NCI-H774 (cell line): ENCODE data around the gene CDRT4.

Experiments
- DNase-seq: peaks from one replicate; lab custom pipeline; 2025; lab: John Stamatoyannopoulos, UW

The CDRT4 gene

DNA sequence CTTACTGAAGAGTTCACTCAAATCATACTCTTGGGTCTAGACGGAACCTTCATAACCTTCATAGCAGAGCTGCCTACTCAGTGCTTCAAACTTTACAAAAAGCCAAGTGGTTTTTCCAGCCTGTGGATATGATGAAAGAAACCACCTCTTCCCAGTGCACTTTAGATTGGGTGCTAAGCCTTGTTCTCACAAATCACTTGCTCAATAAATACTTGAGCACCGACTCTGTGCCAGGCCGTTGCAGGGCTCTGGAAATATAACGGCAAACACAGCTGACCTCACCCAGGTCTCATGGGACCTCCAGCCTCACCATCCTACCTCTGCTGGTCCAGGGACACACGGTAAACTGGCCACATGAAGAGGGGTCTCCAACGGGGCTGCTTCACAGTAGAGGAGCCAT is 35.7 kb downstream of the CDRT4 start:
- no peak for DNase-seq

DNA sequence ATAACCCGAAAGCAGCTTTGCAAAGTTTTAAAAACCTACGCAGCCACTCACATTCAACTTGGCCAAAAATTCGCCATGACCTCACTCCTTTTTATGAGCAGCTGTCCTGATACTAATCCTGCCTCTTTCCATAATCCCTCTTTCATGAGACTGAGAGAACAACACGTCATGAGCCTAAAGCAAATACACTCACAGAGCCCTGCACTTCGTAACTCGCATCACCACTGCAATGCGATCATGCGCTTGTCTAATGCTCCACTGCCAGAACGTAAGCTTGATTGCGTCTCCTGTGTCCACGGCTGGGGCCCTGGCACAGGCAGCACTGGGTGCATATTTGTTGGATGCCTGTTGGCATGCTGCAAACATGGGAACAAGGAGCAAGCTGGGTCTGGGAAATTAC is 36.2 kb downstream of the CDRT4 start:
- no peak for DNase-seq

DNA sequence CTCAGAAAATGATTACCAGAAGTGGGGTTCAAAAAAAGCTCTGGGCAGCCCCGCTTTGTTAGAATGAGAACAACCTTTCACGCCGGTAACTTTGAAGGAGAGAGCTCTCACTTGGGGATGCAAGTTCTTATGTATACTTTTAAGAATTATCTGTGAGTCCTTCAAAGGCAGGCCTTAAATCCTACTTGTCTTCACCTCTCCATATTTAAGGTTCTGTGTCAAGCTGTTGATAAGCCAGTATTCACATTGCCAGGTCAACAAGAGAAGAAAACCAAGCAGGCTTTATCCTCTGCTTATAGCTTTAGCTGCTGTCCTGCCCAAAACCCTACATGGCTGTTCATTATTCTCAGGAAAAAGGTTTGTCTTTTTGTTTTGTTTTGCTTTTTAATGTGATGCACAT is 42.9 kb downstream of the CDRT4 start:
- DNase-seq = no peak

DNA sequence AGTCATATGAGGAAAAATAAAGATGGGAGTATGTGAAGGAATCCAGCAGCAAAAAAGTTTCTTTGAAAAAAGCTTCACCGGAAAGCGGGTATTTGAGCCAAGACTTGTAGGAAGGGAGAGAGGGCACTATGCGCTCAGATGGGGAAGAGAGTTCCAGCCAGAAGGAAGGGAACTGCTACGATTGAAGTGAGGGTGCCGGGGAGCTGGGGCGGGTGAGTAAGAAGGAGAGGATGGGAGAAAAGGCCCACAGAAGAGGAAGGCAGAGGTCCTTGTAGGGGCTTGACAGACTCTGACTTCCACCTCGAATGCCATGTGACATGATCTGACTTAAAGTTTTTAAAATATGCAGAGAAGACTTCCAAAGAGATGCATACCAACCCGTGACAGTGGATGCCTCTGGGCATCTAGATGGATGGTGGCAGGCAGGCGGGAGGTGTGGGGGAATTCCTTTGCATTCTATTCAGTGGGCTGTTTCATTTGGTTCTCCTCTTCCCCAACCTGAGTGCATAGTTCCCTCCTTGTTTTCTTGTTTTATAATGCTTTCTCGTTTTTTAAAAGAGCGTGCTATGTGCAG is 44.9 kb downstream of the CDRT4 start:
- no peak for DNase-seq

DNA sequence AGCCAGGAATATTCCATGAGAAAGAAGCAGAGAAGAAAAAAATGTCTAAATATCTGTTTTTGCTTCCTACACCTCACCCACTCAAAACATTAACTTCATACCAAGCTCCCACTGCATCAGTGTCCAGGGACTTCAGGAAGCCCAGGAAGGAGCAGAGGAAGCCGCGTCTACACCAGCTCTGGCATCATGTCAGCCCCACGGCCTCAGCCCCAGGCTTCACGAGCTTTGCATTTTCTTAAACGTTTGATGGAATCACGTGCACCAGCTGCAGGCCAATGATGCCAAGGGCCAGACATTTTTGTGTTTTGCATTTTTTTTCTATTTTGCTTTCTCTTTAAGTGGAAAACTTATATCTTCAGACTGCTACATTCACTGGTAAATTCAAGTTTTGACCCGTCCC is 48.6 kb downstream of the CDRT4 start:
- DNase-seq = no peak

DNA sequence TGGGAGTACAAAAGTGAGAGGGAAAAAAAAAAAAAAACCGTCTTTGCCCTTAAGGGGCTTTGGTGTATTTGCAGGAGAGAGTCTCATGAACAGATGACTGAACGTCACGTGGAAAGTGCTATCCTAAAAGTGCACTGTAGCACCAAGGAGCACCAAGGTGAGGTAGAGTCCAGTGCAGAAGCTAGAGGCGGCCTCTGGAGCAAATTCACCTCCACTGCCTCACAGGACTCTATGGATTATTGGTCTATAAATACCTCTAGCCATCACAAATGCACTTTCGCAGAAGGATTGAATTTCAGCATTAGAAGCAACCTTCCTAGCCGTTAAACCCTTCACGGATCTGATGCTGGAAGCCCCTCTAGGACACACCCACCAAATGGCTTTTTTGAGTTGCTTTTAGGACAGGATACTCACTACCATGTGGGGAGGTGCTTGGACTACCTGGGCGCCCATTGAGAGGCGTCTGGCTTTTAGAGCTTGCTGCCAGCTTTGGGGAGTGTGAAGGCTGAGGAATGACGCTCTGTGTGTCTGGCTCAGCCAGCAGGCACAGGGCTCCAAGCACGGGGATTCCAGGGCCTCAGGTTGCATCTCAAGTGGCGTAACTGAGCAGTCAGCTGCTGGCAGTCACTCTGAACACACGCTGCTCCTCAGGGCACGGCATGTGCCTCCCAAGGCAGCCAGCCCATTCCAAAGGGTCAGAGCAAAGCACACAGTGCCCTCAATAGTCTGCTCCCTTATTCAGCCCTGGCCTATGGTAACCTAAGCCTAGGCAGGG is 52.7 kb downstream of the CDRT4 start:
- DNase-seq = no peak

DNA sequence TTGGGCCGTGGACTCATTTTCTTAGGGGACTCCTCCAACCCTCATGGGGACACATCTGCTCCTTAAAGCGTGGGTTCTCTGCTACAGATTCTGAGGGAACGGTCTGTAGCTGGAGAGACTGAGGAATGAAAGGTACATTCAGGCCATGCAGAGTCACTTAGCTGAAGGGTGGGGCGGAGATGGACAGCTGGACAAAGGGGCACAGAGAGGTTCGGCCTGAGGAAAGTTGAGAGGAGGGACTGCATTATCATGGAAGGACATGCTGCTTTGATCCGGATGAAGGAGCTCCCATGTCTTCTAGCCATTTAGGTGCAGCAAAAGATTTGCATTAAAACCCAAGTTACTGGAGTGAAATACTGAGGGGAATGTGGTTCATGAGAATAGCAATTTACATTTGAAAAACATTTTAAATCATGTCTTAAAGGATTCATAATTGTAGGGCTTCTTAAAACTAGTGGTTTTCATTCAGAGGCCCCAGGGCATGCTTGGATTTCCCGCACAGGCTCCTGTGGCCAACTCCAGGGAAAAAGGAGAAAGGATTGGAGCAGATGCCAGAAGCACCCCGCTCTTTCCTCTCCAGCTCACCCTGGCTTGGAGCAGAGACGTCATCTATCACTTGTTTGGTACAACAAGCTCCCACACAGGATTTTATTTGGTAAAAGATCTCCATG is 54.2 kb downstream of the CDRT4 start:
- DNase-seq = no peak

DNA sequence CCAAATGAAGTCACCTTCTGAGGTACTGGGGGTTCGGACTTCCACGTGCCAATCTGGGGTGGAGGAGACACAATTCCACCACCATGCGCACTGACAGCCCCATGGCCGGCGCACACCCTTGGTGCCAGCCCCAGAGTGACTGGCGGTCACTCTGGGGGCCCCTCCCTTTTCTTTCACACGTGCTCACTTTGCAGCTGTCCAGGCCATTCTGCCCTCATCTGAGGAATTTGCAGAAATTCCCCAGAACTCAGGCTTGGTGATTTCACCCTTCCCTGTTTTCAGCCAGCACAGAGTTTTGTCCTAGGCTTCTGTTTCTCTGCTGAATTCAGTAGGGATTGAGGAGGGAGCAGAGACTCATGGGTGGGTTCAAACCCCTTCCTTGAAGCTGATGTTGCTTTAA is 54.8 kb downstream of the CDRT4 start:
- no peak for DNase-seq

DNA sequence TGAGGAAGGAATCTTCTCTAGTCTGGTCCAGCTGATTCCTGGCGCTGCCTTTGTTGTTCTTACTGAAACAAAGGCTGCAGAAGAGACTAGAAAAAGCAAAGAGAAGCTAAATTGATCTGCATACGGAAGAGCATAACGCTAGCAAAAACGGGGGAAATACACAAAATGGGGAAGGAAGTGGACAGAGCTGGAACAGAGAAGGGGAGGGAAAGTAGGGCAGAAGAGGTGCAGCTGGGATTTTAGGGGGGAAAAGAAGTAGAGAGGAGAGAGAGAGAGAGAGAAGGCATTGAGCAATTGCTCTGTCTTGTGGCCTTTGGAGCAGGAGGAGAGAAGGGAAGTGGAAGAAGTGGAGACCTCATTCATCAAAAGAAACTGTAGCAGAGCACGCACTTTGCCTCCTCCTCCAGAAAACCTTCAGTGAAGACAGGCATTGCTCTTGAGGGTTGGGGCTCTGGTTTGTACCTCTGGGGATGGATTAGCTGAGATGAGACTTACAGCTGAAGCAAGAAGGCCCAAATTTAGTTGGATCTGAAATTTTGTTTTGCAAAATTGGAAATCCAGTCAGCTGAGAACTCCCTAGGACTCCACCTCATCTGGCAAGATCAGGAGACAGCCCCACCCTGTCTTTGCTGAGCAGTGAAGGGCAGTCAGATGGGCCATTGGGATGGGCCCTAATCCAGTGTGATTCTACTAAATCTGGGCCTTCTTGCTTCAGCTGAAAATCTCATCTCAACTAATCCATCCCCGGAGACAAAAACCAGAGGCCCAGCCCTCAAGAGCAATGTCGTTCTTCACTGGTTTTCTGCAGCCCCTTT is 55.8 kb downstream of the CDRT4 start:
- no peak for DNase-seq

DNA sequence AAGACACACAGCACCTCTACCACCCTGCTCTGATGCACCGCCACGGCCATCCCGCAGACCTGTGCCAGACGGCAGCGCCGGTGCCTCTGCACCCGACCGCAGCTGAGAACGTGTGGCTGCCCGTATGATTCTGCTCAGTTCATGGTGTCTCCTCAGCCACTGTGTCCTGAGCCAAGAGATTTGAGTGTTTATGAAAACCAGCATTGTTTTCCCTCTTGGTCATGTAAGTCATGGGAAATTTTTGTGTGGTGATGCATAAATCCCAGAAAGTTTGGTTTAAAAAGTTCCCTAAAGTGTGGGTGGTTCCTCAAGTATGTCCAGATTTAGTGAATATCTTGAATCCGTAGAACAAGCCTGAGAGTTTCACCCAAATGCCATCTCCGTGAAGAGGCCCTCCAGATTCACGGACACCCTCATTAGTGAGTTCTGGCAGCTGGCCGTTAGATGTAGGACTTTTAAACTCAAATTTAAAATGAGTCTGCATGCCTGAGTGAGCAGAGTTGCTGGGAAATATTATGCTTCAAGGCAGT is 57.6 kb downstream of the CDRT4 start:
- no peak for DNase-seq

DNA sequence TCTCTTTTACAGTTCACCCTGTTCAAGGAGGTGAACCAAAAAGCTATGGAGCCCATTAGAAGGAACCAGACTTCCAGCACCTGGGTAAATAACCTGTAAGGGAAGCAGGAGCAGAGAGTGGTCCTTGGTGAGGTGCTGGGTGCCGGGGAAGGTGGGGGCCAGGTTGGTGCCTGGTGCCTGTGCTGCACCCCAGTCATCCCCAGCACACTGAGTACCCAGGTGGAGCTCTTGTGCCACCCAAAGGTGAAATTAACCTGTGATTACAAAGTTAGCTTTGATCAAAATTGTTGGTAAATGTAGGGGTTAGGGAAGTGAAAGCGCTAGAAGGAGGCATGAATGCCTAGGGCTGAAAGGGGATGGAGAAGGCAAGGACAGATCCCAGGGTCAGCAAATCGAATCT is 58.6 kb downstream of the CDRT4 start:
- no peak for DNase-seq

DNA sequence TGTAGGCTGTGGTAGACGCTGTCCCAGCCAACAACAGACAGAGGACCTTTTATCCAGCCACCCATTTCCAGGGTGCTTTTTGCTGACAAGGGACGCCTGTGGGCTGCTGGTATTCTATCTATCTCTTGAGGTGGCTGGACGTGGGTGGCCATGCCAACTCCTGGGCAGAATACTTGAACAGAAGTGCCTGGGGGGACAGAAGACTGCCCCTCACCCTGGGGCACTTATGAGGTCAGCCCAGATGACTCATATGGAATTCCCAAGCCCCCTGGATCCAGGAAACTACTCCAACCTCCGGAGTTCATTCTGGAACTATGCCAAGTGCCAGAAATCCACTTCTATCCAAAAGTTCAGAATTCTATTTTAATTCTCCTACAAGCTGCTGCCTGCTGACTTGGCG is 61.3 kb downstream of the CDRT4 start:
- DNase-seq = no peak

DNA sequence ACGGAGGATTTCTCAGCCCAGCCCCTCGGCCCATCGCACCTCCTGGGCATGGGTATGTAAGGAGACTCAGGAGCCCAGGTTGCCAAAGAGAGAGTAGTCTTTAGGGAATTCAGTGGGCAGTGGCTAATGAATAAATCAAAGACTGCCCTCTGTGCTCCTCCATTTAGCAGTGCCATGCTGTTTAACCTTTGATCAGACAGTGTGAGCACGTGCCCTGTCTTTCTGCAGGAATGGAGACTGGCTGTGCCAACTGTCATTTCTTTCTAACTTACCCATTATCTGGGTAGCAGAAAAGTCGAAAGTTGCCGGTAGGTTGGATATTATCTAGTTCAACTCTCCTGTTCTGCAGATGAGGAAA is 62.4 kb downstream of the CDRT4 start:
- no peak for DNase-seq

DNA sequence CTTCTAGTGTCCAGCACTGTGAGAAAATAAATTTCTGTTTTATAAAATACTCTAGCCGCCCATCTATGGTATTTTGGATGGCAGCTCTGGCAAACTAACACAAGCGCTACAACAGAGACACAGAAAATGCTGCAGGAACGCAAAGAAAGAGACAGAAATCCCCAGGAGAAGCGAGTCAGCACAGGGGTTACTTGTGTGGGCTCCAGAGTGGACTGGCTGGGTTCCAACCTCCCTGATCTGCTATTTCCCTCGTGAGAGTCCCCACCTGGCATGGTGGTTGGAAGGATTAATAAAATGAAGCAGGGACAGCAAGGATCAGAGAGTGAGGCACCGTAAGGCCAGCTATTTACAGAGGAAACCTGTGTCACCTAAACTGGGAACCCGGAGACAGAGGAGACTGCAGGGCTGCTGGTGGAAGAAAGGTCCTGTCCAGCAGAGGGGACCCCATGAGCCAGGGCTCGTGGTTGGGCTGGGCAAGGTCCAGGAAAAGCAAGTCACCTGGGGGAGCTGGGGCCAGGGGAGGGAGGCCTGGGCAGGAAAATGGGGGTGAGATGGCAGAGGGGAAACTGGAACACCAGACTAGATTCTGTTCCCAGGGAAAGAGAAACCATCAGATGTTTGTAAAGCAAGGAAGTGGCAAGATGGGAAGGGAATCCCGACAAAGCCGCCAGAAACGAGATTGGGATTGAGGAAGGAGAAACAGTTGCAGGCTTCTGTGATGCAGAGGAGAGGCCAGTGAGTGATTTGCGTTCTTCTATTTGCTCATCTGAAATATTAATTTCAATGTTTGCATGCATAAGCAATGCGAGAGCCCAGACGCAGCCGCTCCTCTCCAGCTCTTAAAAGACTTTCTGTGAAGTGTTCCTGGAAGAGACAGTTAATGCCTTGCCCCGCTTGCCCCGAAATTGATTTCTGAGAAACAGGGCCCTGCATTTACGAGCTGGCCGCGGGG is 63.0 kb downstream of the CDRT4 start:
- no peak for DNase-seq

DNA sequence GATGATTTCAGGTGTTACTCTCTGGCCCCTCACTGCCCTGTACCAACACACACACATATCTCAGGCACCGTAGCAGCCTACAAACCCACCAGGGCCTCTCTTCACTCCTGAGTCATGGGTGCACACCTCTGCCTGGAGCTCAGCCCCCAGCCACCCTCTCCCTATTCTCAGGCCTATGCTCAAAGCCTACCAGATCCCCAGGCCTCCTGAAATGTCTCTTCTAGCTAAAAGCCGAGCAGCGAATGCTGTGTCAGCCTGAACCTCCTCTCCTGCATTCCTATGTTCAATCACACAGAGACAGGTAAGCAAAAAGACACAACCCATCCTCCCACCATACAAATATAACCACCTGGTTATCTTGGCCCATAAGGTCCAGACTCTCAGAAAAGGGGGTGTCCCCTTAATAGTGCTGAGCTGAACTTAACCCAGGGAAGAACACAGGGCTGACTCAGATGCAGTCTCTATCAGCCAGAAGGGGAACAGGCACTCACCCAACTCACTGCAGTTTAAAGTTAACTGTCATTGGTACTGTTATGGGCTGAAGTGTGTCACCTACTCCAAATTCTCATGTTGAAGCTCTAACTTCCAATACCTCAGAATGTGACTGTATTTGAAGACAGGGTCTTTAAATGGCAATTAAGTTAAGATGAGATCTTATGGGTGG is 64.0 kb downstream of the CDRT4 start:
- no peak for DNase-seq

DNA sequence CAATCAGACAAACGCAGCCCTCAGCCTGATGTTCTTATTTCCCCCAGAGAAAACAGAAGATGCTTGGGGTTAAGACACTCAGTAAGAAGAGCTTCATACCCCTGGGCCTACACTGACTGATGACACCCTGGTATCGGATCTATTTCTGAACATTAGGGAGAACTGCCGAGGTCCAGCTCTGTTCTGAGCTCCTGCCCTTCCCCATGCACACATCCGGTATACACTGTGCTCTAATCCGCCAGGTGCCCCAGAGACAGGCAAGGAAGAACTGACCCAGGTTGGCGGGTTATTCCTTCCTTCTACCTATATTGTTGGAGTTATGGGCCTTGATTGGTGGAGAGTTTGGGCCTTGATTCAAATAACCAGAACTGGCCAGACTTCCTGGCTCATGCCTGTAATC is 68.0 kb downstream of the CDRT4 start:
- no peak for DNase-seq

DNA sequence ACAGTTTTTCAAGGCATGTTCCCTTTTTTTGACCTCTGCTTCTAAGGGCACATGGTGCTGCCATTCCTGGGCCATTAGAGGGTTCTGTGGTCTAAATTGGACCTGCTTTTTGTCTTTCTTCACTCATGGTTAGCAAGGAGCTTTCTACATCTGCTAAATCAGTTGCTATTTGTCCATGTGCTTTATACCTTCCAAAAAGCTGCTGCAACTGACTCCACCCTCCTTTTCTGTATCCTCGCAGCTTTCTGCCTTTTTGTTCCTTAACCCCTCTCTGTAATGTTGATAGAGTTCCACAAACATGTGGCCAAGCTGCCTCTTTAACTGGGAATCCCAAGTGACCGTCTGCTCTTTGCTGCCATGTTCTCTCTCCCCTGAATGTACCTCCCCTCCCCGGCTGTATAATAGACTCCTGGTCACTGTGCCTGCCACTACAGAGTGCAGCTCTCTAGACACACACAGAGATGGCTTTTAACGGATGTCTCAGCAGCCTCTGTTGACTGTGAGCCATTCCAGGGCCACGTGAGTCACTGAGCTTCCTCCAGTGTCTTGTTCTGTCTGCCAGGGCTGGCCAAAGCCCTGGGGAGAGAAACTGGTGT is 68.6 kb downstream of the CDRT4 start:
- DNase-seq = no peak

DNA sequence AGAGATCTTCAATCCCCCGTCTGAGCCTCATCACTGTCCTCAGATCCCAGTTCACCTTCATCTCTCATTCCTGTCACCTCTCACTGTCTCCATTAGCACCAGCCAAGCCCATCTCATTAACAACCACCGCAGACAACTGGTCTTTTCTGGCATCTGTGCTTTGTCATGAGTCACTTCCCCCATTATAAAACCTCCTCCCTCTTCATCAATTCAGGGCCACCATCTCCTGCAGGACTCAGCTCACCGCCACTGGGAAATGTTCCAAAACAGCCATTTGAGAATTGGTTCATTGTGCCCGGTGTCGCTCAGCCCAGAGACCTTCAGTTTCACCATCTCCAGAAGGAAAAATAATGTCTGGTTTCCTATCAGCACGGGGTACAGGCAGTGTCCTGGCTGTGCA is 69.1 kb downstream of the CDRT4 start:
- no peak for DNase-seq

DNA sequence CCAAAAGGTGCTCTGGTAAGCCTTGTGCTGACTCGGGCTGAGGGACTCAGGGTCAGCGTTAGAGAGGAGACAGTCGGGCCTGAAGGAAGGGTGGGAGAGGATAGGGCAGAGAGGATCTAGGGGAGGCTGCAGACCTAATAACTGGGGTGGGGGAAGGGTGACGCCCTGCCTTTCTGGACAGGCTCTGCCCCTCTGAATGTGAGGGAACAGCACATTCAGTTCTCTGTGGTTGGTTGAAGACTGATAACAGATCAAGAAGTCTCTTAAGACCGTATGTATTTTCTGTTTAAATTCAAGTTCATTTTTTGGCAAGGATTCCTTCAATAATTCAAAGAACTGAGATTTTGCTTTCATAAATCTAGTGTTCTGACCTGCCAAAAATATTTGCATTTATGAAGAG is 69.8 kb downstream of the CDRT4 start:
- no peak for DNase-seq

DNA sequence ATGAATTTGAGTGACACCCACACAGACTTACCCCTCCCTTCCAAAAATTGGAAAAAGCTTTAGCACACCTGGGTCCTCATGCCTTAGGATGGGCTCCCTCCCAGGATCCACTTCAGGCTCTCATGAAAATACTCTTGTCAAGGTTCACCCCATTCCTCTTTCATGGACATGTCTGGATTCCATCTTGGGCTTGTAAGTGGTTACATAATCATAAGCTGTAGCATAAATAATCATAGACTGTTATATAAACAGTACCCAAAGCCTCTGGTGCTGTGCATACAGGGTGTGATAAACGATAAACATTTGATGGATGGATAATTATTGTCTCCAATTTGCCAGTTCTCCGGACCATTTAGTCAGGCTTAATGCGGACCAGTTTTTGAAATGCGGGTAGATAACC is 72.3 kb downstream of the CDRT4 start:
- no peak for DNase-seq
